NCI-H526 treated with DMSO at 0.1 percent for 48 hours (cell line): ENCODE measurements around the gene PIK3CD.

Source experiments
- DNase-seq: peaks from one replicate; lab custom pipeline; 2025; lab: John Stamatoyannopoulos, UW

The PIK3CD gene

DNA sequence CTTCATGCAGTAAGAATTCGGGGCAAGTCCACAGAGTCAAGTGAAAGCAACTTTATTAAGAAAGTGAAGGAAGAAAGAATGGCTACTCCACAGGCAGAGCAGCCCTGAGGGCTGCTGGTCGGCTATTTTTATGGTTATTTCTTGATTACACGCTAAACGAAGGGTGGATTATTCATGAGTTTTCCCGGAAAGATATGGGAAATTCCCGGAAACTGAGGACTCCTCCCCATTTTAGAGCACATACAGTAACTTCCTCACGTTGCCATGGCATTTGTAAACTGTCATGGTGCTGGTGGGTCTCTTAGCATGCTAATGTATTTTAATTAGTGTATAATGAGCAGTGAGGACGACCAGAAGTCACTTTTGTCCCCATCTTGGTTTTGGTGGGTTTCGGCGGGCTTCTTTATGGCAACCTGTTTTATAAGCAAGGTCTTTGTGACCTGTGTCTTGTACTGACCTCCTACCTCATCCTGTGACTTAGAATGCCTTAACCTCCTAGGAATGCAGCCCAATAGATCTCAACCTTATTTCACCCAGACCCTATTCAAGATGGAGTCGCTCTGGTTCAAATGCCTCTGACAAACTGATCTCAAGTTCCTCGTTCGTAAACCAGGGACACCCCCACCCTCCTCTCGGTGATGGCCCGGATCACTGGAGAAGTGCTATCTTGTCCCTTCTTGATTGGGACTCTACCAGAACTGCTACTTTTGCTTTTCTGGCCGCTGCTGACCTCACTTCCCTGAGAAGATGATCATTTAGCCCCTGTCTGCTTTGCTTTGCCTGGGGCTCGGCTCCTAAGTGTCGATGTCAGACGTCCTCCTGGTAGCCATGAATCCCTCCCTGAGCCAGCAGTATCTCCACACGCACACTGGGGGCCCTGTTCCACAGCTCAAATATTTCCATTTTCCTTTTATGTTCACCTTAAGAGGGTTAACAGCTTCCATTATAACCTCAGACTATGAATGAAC lies 123.5 kb downstream of the PIK3CD start:
- DNase-seq = no peak

DNA sequence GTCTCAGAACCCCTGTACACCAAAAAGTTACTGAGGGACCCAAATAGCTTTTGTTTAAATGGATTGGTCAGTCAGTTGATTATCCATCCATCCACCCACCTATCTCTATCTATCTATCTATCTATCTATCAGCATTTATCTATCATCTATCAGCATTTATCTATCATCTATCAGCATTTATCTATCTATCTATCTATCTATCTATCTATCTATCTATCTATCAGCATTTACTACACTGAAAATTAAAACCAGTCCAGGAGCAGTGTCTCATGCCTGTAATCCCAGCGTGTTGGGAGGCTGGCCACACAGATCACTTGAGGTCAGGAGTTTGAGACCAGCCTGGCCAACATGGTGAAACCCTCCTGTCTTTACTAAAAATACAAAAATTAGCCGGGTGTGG lies 125.2 kb downstream of the PIK3CD start:
- no peak for DNase-seq
